ENCODE data around the gene VPS26C. TPM values are rescaled to one million over a fixed set of nuclear protein-coding genes. Genes with fewer than 3 reads are reported as not detected.

Gene VPS26C
- total RNA-seq, 1 experiment from 2014 or later: 39.9 TPM

DNA sequence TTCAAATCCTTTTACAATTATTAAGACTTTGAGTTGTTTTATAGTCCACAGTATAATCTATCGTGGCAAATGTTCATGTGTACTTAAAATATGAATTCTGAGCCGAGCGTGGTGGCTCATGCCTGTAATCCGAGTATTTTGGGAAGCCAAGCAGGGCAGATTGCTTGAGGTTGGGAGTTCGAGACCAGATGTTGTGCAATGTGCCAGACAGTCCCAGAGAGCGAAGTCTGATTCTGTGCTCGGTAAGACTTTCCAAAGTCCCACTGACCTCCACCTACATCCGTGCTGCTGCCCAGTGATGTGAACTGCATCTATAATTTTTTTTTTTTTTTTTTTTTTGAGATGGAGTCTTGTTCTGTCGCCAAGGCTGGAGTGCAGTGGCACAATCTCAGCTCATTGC is 52.2 kb downstream of the VPS26C start:
- H3K36me3 ChIP-seq: no peaks in the 10 kb centered on the region
- H3K4me1 ChIP-seq (replicated peaks): peaks cover 5% of the 10 kb centered on the region
- no peaks in the 10 kb centered on the region for H3K27me3 ChIP-seq (replicated peaks)
- no peak for DNase-seq (ENCODE audit: low read depth in 1 of 2, low spot score in 2 of 2)
- no peak overlapping the region for H3K4me3 ChIP-seq
- no peak overlapping the region for H3K27ac ChIP-seq
- H3K9me3 ChIP-seq (replicated peaks): 0 out of 2 replicates have a peak, but pooled peaks cover 3% of the 10 kb centered on the region

DNA sequence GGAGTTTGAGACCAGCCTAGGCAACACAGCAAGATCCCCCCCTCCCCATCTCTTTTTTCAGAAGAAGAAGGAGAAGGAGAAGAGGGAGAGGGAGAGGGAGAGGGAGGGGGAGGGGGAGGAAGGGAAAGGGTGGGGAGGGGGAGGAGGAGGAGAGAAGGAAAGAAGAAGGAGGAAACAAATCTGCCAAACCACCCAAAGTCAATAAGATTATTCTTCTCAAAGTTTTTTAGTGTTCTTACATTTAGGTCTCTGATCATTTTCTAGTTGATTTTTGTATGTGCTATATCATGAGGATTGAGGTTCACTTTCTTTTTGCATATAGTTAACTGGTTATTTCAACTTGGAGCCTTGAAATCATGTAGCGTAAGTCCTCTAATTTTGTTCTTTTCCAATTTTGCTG is 56.3 kb downstream of the VPS26C start:
- DNase-seq (ENCODE audit: low read depth in 1 of 2, low spot score in 2 of 2): no peak
- 0 out of 2 replicates have a peak, but pooled peaks cover 3% of the 10 kb centered on the region for H3K36me3 ChIP-seq
- no peak overlapping the region for H3K27ac ChIP-seq
- H3K27me3 ChIP-seq (replicated peaks): no peaks in the 10 kb centered on the region
- H3K4me3 ChIP-seq: no peak overlapping the region
- H3K9me3 ChIP-seq (replicated peaks): no peaks in the 10 kb centered on the region
- peaks cover 16% of the 10 kb centered on the region for H3K4me1 ChIP-seq (replicated peaks)

DNA sequence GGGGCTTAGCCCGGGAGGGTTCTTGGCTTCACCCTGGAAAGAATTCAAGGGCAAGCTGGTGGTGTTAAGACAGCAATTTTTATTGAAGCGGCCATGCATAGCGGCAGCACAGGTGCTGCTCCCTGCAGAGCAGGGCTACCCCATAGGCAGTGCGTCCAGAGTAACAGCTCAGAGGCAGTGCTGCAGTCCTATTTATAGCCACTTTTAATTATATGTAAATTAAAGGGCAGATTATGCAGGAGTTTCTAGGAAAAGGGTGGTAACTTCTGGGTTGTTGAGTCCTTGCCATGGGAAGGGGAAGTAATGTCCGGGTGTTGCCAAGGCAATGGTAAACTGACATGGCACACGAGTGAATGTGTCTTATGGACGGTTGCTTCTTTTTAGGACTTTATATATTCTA is 57.0 kb downstream of the VPS26C start:
- DNase-seq (ENCODE audit: low read depth in 1 of 2, low spot score in 2 of 2): no peak
- Histone ChIP-seq H3K36me3 (0 out of 2 replicates have a peak, but pooled peaks cover 3% of the 10 kb centered on the region), H3K27me3 (replicated peaks) (no peaks in the 10 kb centered on the region), H3K9me3 (replicated peaks) (no peaks in the 10 kb centered on the region), H3K4me1 (replicated peaks) (peaks cover 16% of the 10 kb centered on the region), H3K4me3 (no peak overlapping the region), H3K27ac (no peak overlapping the region)

DNA sequence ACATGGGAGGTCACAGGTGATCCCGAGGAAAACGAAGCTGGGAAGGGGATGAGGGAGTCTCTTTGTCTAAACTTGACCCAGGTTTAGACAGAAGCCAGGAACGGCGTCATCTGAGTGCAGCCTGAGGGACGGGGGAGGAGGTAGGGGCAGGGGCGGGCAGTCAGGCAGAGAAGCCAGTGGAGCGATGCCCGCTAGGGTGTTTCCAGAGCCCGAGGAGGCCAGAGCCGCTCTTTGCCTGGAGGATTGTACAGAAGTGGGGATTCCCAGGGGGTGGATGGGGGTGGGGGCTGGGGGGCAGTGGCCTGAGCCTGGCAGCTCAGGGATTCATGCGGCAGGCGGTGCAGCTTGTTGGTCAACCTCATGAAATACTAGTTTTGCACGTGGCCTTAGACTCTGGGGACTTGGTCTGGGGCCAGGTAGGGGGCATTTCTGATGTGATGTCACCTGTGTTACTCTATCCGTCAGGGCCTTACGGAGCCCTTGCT is 58.4 kb downstream of the VPS26C start:
- no peaks in the 10 kb centered on the region for H3K27me3 ChIP-seq (replicated peaks)
- no peaks in the 10 kb centered on the region for H3K9me3 ChIP-seq (replicated peaks)
- no peak overlapping the region for H3K27ac ChIP-seq

DNA sequence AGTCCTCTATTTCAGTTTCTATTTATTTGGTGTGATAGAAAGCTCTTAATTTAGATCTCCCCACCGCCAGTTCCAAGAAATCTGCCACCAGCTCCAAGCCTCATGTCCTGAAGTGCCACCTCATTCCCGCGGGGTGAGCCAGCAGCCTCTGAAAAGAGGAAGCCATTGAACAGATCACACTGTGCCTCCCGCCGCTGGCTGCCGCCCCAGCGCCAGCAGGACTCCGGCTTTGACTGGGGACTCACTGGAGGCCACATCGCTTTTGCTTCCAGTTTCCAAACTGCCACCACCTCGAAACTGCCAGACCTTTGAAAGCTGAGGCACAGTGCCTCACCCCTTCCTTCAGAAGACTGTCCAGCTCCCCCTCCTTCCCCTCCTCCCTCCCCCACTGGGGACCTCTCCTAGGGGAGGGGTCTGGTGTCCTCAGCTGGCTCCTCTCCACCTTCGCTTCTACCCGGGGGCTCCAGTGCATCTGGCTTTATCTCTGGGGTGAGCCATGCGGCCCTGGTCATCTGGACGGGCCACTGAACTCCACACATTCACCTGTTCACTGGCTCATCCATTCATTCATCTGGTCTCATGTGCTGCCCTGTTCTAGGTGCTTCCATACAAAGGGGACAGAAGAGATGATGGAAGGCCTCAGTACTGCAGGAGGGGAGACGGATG is 58.9 kb downstream of the VPS26C start:
- Histone ChIP-seq H3K27ac (no peak overlapping the region), H3K36me3 (peaks cover 15% of the 10 kb centered on the region), H3K27me3 (replicated peaks) (no peaks in the 10 kb centered on the region), H3K4me1 (replicated peaks) (peaks cover 16% of the 10 kb centered on the region), H3K9me3 (replicated peaks) (no peaks in the 10 kb centered on the region), H3K4me3 (no peak overlapping the region)
- DNase-seq (ENCODE audit: low read depth in 1 of 2, low spot score in 2 of 2): no peak

More for the DNA sequence above, 58.4 kb downstream of the VPS26C start:
- no peak for DNase-seq (ENCODE audit: low read depth in 1 of 2, low spot score in 2 of 2)
- H3K4me3 ChIP-seq: no peak overlapping the region
- peaks cover 10% of the 10 kb centered on the region; the same call in 1 of the 2 replicates for H3K36me3 ChIP-seq
- peaks cover 16% of the 10 kb centered on the region for H3K4me1 ChIP-seq (replicated peaks)

DNA sequence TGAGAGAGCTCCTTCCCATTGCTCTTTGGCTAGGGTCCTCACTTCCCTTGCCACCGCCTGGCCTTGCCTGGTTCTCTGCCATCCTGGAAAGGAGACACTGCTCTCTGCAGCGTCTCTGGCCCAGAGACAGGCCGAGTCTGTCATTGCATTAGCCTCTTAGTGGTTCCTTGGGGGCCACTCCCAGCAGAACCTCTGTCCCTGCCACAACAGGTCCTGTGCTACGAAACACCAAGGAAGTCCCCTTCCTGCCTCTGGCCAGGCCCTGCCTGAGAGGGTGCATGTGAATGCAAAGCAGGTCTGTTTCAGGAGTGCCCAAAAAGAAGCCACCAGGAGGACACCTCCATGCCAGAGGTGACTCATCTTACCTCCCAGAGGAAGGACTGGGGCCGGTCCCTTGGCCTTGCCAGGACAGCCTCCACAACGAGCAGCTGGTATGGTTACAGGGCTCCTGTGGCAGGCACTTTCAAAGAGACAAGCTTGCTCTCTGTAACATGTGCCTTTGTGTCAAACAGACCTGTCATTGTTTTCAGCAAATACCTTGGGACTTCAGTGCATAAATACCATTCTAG is 59.6 kb downstream of the VPS26C start:
- H3K9me3 ChIP-seq (replicated peaks): no peaks in the 10 kb centered on the region
- DNase-seq (ENCODE audit: low read depth in 1 of 2, low spot score in 2 of 2): peak in 1 of 2 experiments; percentile 43
- H3K27me3 ChIP-seq (replicated peaks): no peaks in the 10 kb centered on the region
- H3K4me1 ChIP-seq (replicated peaks): peaks cover 16% of the 10 kb centered on the region
- no peak overlapping the region for H3K4me3 ChIP-seq
- peaks cover 22% of the 10 kb centered on the region for H3K36me3 ChIP-seq
- H3K27ac ChIP-seq: no peak overlapping the region

DNA sequence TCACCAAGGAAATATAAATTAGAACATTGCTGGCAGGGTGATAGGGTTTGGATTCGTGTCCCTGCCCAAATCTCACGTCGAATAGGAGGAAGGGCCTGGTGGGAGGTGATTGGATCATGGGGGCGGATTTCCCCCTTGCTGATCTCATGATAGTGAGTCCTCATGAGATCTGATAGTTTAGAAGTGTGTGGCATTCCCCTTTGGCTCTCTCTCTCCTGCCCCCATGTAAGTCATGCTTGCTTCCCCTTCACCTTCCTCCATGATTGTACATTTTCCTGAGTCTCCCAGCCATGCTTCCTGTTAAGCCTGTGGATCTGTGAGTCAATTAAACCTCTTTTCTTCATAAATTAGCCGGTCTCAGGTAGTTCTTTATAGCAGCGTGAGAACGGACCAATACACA is 60.6 kb downstream of the VPS26C start:
- Histone ChIP-seq H3K9me3 (replicated peaks) (no peaks in the 10 kb centered on the region), H3K27me3 (replicated peaks) (no peaks in the 10 kb centered on the region), H3K27ac (no peak overlapping the region), H3K4me3 (no peak overlapping the region), H3K36me3 (peaks cover 28% of the 10 kb centered on the region), H3K4me1 (replicated peaks) (peaks cover 16% of the 10 kb centered on the region)
- DNase-seq (ENCODE audit: low read depth in 1 of 2, low spot score in 2 of 2): no peak

DNA sequence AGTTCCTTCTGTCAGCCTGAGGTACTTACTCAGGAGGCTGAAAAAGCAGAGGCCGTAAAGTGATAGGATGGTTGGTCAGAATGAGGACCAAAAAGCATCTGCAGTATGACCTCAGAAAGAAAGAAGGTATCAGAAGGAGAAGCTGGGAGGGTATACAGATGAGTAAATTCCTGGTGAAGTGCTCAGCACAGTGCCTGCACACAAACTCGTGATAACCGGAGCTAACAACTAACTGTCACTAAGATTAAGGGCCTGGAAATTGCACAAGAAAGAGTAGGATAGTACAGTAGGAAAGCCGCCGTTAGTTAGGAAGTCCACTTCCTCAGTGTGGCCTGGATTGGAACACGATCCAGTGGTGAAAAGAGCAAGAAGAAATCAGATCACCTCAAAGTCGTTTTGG is 62.6 kb downstream of the VPS26C start:
- Histone ChIP-seq H3K27ac (no peak overlapping the region), H3K9me3 (replicated peaks) (no peaks in the 10 kb centered on the region), H3K27me3 (replicated peaks) (no peaks in the 10 kb centered on the region), H3K36me3 (peaks cover 47% of the 10 kb centered on the region), H3K4me3 (no peak overlapping the region), H3K4me1 (replicated peaks) (peaks cover 21% of the 10 kb centered on the region)
- DNase-seq (ENCODE audit: low read depth in 1 of 2, low spot score in 2 of 2): no peak

DNA sequence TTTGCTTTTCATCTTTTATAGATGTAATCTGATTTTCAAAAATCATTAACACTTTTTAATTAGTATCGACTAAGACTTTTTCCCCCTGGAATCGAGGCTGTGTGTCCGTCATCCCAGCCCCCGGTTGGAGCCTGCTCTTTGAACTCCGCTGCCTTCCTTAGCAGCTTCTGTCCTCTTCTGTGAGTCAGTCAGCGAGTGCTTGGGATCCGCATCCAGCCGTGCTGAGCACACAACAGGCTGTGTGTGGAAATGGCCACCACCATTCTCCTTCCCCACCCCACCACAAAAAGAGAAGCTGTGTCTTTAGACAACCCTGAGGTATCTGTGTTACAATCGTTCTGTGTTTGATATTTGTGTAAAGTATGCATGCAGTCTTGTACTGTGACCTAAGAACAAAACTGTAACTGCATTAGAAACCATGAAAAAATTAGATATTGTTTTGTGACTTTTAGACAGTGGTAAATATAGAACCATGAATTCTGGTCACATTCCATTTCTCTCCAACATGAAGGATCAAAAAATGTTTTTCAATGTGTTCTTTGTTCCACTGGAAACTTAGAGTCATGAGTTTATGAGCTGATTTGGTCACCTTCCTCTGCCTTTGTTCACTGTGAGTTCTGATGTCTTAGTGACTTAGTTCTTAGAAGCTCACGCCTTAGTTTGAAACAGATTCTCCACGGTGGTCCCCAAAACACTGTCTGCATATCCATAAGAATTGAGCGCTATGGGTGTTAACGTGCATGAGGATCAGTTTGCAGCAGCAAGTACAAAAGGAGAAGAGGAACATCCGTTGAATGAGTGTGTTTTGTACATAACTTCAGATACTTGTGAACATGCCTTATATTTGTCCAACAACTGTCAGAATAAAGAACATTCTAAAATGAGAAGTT is 64.7 kb downstream of the VPS26C start:
- H3K36me3 ChIP-seq: peaks cover 66% of the 10 kb centered on the region
- H3K9me3 ChIP-seq (replicated peaks): no peaks in the 10 kb centered on the region
- H3K27ac ChIP-seq: no peak overlapping the region
- H3K4me3 ChIP-seq: no peak overlapping the region
- H3K4me1 ChIP-seq (replicated peaks): peaks cover 28% of the 10 kb centered on the region
- H3K27me3 ChIP-seq (replicated peaks): no peaks in the 10 kb centered on the region
- no peak for DNase-seq (ENCODE audit: low read depth in 1 of 2, low spot score in 2 of 2)

DNA sequence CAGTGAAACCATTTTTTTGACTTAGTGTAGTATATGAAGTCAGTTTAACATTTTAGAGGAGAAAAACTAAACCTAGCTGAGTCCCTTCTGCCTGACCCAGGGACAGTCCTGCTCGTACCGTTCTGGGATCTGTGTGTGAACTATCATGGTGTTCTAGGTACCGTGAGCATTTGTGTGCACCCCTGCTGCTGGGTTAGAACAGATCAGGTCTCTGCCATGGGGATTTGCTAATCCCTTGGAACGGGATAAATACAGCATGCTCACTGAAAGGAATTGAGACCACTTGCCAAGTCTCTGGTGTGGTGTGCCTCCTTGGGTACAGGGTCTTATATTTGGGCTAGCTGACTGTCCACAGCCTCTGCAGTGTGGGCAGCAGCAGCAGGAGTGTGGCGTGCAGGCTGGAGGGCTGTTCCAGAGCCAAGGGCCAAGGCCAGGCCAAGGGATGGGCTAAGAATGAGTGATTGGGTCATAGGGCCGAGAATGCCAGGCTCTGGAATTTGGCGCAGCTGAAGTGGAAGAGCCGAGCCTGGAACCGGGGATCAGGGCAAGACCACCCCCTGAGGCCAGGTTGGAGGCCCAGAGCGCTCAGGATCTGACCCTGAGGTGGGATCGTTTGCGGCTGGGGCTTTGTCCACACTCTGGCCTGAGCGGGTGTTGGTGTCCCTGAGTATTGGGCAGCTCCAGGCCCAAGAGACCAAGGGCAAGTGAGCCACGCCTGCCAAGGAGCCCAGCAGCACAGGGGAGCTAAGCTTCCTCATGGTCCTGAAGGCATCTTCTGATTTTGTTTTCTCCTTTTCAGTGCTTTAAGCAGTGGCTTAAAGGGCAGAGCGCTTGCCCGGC is 66.3 kb downstream of the VPS26C start:
- Histone ChIP-seq H3K9me3 (replicated peaks) (no peaks in the 10 kb centered on the region), H3K27me3 (replicated peaks) (no peaks in the 10 kb centered on the region), H3K4me3 (no peak overlapping the region), H3K27ac (no peak overlapping the region), H3K36me3 (peaks cover 74% of the 10 kb centered on the region), H3K4me1 (replicated peaks) (peaks cover 25% of the 10 kb centered on the region)
- DNase-seq (ENCODE audit: low read depth in 1 of 2, low spot score in 2 of 2): no peak

DNA sequence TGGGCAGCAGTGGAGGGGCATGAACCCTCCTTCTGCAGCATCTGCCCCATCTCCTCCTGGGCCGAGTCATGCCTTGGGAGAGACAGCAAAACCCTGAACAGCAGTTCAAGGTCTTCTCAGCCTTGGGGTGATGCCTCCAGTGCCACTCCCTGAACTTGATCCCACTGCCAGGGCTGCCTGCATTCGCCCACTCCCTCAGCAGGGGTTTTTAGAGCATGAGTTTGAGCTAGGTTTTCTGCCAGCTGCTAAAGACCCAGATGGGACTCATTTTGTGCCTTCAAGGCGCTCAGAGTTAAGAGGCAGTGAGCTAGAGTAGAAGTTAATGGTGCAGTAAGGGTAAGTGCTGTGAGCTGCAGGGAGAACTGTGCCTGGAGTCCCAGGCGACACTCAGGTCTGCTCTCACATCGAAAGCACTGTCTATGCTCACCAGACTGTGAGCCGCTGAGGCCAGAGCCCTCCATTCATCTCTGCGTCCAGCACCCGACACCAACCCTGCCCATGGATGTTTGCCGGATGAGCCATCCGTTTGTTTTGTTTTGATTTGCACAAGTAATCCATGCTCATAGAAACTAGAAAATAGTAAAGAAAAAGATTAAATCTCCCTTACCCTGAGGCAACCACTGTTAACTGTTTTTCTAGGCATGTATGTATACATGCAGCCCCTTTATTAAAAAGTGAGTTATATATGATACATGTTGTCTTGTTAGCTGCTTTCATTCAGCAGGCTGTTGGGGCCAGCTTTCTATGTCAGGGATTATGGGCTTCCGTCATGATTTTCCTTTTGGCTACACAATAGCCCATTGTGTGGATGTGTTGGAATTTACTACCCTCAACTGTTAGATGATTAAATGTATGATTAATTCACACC is 67.8 kb downstream of the VPS26C start:
- peaks cover 28% of the 10 kb centered on the region for H3K4me1 ChIP-seq (replicated peaks)
- peak overlapping the region; percentile 64 for H3K27ac ChIP-seq
- peaks cover 87% of the 10 kb centered on the region for H3K36me3 ChIP-seq
- H3K27me3 ChIP-seq (replicated peaks): no peaks in the 10 kb centered on the region
- H3K4me3 ChIP-seq: no peak overlapping the region
- peak; percentile 86 to 87 for DNase-seq (ENCODE audit: low read depth in 1 of 2, low spot score in 2 of 2)
- H3K9me3 ChIP-seq (replicated peaks): no peaks in the 10 kb centered on the region

DNA sequence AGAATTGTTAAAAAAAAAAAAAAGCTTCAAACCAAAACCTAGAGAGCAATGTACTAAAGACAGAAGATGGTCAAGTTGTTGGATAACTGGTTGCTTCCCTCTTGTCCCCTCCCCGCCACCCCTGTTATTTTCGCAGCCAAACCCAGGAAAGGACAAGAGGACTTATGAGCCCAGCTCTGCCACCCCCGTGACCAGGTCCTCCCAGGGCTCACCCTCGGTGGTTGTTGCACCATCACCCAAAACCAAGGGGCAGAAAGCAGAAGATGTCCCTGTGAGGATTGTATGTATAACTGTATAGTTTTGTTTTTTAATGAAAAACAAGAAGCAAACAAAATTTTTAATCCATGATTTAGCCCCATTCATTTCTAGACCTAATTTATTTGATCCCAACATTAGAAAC is 69.4 kb downstream of the VPS26C start:
- DNase-seq (ENCODE audit: low read depth in 1 of 2, low spot score in 2 of 2): no peak
- H3K4me1 ChIP-seq (replicated peaks): peaks cover 28% of the 10 kb centered on the region
- H3K27ac ChIP-seq: peak overlapping the region; percentile 26; the same call in 1 of the 2 replicates
- H3K9me3 ChIP-seq (replicated peaks): no peaks in the 10 kb centered on the region
- H3K4me3 ChIP-seq: no peak overlapping the region
- H3K36me3 ChIP-seq: peaks cover 88% of the 10 kb centered on the region
- H3K27me3 ChIP-seq (replicated peaks): no peaks in the 10 kb centered on the region

All from SJSA1 (cell line).